Endodermal cell (in vitro differentiated cells): ENCODE measurements around the gene OR52A5. TPM values are rescaled to one million over a fixed set of nuclear protein-coding genes. Genes with fewer than 3 reads are reported as not detected.

ENCODE experiments used
- DNase-seq: peaks from one replicate; pipeline ENCODE4 v3.0.0-alpha.2; 2017
- H3K27ac ChIP-seq: 2 replicates; pipeline ENCODE4 v1.5.1; 2013; ENCODE audit warnings: mild to moderate bottlenecking, low read depth, low read length, moderate library complexity
- H3K27me3 ChIP-seq: 2 replicates; pipeline ENCODE4 v1.6.1; 2013; ENCODE audit warnings: mild to moderate bottlenecking, low read length, moderate library complexity; ENCODE audit not compliant: insufficient read depth, control insufficient read depth, poor library complexity, severe bottlenecking
- H3K36me3 ChIP-seq: 2 replicates; pipeline ENCODE4 v1.7.0; 2013; ENCODE audit warnings: mild to moderate bottlenecking, low read length, moderate library complexity; ENCODE audit not compliant: control insufficient read depth, insufficient read depth
- H3K4me1 ChIP-seq: one replicate; pipeline ENCODE4 v1.7.0; 2013; ENCODE audit warnings: low read length; ENCODE audit not compliant: control insufficient read depth, insufficient read depth
- H3K4me3 ChIP-seq: 2 replicates; pipeline ENCODE4 v1.5.1; 2013; ENCODE audit warnings: mild to moderate bottlenecking, low read length, moderate library complexity
- H3K9ac ChIP-seq: 2 replicates; pipeline ENCODE4 v1.6.1; 2013; ENCODE audit warnings: mild to moderate bottlenecking, low read length, moderate library complexity; ENCODE audit not compliant: poor library complexity, severe bottlenecking; ENCODE audit errors: extremely low read depth
- H3K9me3 ChIP-seq: 2 replicates; pipeline ENCODE4 v1.6.1; 2013; ENCODE audit warnings: mild to moderate bottlenecking, low read length, moderate library complexity; ENCODE audit not compliant: control insufficient read depth
- H3K27ac Mint-ChIP-seq: 2 replicates; pipeline ENCODE4 v1.8.0; 2020; ENCODE audit warnings: mixed read lengths
- H3K27me3 Mint-ChIP-seq: 2 replicates; pipeline ENCODE4 v1.8.0; 2021; ENCODE audit warnings: mild to moderate bottlenecking, mixed read lengths; ENCODE audit not compliant: insufficient read depth
- H3K36me3 Mint-ChIP-seq: 2 replicates; pipeline ENCODE4 v1.8.0; 2020; ENCODE audit warnings: low read depth, mixed read lengths
- H3K4me1 Mint-ChIP-seq: 2 replicates; pipeline ENCODE4 v1.8.0; 2020; ENCODE audit warnings: mixed read lengths
- H3K4me3 Mint-ChIP-seq: 2 replicates; pipeline ENCODE4 v1.8.0; 2020; ENCODE audit warnings: mild to moderate bottlenecking, moderate library complexity, mixed read lengths
- H3K9me3 Mint-ChIP-seq: 2 replicates; pipeline ENCODE4 v1.8.0; 2020; ENCODE audit warnings: mild to moderate bottlenecking, mixed read lengths
- CTCF ChIP-seq: fragments of 200-600 bp; sonication (generic); conservative IDR thresholded peaks from 2 replicates; pipeline ENCODE4 v1.5.0; 2021; ENCODE audit warnings: antibody characterized with exemption, mild to moderate bottlenecking
- WGBS, 2 experiments: methylation state at CpG; one replicate each; pipeline versions ENCODE4 v1.1.5 to v1.1.7; 2013; ENCODE audit warnings: missing lambda C conversion rate in 2 of 2, mixed read lengths in 1 of 2; ENCODE audit not compliant: insufficient coverage in 1 of 2, insufficient read length in 1 of 2; 5-methylcytosine and 5-hydroxymethylcytosine counted together
- total RNA-seq, 2 donors: library from RNA; stranded (reverse); fragmentation: NEBNext Ultra II Directional in 1 of 2; extraction: Animal tissue kit (Norgen Biotek cat#: 25700) in 1 of 2; gene quantifications; 2 replicates in 1 of 2; 3 replicates in 1 of 2; pipeline ENCODE4 v1.2.1, GENCODE V29; 2021

OR52A5 gene
- total RNA-seq, 2 donors from 2014 or later: 0.13 to 0.15 TPM

- H3K36me3 Mint-ChIP-seq: no peaks in the 10 kb centered on the region
These were observed 6.4 kb downstream of the OR52A5 start for GRCh38 chr11:5131584-5132335.

GRCh38 chr11:5129457-5129877 is 8.7 kb downstream of the OR52A5 start:
- H3K4me1 Mint-ChIP-seq: peaks cover 10% of the 10 kb centered on the region

More at GRCh38 chr11:5131584-5132335, 6.4 kb downstream of the OR52A5 start:
- Histone ChIP-seq H3K36me3 (no peaks in the 10 kb centered on the region), H3K4me3 (no peak overlapping the region), H3K4me1 (peaks cover 4% of the 10 kb centered on the region), H3K27ac (no peak overlapping the region), H3K9ac (no peak overlapping the region), H3K27me3 (no peaks in the 10 kb centered on the region), H3K9me3 (no peaks in the 10 kb centered on the region)
- WGBS, 2 experiments: 92 to 95% methylated on average over 8 of the region's 8 CpGs
- Mint-ChIP-seq H3K9me3 (peaks cover 8% of the 10 kb centered on the region), H3K4me3 (no peak overlapping the region), H3K27me3 (no peaks in the 10 kb centered on the region), H3K4me1 (peaks cover 12% of the 10 kb centered on the region), H3K27ac (no peak overlapping the region)
- no peak for DNase-seq
- TF ChIP-seq CTCF: no peak

GRCh38 chr11:5124891-5125620 is 13.1 kb downstream of the OR52A5 start:
- H3K27me3 ChIP-seq: no peaks in the 10 kb centered on the region
- H3K27ac ChIP-seq: no peak overlapping the region
- Mint-ChIP-seq H3K4me3 (no peak overlapping the region), H3K27me3 (no peaks in the 10 kb centered on the region), H3K36me3 (no peaks in the 10 kb centered on the region), H3K4me1 (peaks cover 29% of the 10 kb centered on the region), H3K27ac (peak overlapping the region; percentile 28), H3K9me3 (peaks cover 15% of the 10 kb centered on the region)
- H3K9ac ChIP-seq: no peak overlapping the region
- no peak for DNase-seq
- no peaks in the 10 kb centered on the region for H3K36me3 ChIP-seq
- no peak overlapping the region for H3K4me3 ChIP-seq
- peaks cover 6% of the 10 kb centered on the region for H3K4me1 ChIP-seq
- TF ChIP-seq CTCF: no peak
- 67 to 81% methylated on average over 1 to 4 of the region's 4 CpGs for WGBS, 2 experiments
- no peaks in the 10 kb centered on the region for H3K9me3 ChIP-seq

More at GRCh38 chr11:5129457-5129877, 8.7 kb downstream of the OR52A5 start:
- Mint-ChIP-seq H3K9me3 (peaks cover 15% of the 10 kb centered on the region), H3K27ac (no peak overlapping the region), H3K4me3 (no peak overlapping the region), H3K36me3 (no peaks in the 10 kb centered on the region), H3K27me3 (no peaks in the 10 kb centered on the region)
- TF ChIP-seq CTCF: no peak
- 88 to 100% methylated on average over 1 to 2 of the region's 2 CpGs for WGBS, 2 experiments
- H3K9me3 ChIP-seq: no peaks in the 10 kb centered on the region
- DNase-seq: no peak
- no peak overlapping the region for H3K4me3 ChIP-seq
- H3K27me3 ChIP-seq: no peaks in the 10 kb centered on the region
- no peaks in the 10 kb centered on the region for H3K4me1 ChIP-seq
- H3K9ac ChIP-seq: no peak overlapping the region
- H3K36me3 ChIP-seq: no peaks in the 10 kb centered on the region
- no peak overlapping the region for H3K27ac ChIP-seq
